HG02943 (cell line): ENCODE results near the gene FAT2.

Experiments used
- ATAC-seq: cut with Tn5 transposase; IDR thresholded peaks from one replicate; pipeline ENCODE4 v1.9.1; 2021; ENCODE audit warnings: mild to moderate bottlenecking, low read depth, moderate library complexity; ENCODE audit not compliant: unreplicated experiment

Gene FAT2, protein sequence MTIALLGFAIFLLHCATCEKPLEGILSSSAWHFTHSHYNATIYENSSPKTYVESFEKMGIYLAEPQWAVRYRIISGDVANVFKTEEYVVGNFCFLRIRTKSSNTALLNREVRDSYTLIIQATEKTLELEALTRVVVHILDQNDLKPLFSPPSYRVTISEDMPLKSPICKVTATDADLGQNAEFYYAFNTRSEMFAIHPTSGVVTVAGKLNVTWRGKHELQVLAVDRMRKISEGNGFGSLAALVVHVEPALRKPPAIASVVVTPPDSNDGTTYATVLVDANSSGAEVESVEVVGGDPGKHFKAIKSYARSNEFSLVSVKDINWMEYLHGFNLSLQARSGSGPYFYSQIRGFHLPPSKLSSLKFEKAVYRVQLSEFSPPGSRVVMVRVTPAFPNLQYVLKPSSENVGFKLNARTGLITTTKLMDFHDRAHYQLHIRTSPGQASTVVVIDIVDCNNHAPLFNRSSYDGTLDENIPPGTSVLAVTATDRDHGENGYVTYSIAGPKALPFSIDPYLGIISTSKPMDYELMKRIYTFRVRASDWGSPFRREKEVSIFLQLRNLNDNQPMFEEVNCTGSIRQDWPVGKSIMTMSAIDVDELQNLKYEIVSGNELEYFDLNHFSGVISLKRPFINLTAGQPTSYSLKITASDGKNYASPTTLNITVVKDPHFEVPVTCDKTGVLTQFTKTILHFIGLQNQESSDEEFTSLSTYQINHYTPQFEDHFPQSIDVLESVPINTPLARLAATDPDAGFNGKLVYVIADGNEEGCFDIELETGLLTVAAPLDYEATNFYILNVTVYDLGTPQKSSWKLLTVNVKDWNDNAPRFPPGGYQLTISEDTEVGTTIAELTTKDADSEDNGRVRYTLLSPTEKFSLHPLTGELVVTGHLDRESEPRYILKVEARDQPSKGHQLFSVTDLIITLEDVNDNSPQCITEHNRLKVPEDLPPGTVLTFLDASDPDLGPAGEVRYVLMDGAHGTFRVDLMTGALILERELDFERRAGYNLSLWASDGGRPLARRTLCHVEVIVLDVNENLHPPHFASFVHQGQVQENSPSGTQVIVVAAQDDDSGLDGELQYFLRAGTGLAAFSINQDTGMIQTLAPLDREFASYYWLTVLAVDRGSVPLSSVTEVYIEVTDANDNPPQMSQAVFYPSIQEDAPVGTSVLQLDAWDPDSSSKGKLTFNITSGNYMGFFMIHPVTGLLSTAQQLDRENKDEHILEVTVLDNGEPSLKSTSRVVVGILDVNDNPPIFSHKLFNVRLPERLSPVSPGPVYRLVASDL (N-terminal part only)

DNA sequence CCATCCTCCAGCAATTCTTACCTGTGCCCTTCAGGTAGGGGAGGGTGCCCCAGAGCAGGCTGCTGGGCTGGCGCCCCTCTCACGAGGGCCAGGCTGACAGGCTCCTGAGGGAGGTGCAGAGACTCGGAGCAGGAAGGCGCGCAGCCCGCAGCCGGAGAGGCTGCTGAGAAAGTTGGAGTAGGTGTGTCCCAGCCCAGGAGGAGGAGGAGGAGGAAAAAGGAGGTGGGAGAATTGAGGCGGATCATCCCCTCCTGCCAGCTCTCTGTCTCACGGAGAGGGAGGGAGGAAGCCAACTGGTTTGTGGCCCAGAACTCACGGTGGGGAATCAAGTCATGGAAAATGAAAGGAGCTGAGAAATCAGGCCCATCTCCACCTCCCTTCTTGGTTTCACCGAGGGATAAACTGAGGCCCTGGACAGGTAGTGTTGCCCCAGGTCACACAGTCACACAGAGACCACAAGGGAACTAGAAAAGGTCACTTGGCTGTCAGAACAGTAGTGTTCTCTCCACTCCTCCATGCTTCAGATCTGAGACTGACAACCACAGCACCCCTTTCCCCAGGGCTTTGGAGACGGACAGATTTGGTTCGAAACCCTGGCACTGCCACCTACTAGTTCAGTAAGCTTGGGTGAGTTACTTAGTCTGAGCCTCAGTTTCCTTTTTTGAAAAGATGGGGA, at the start of gene FAT2:
Gene FAT2 (minus strand): TSS at position 188 of the 676 bp plus-strand sequence. CDS start 22,400 bp downstream, outside the sequence.
- ATAC-seq = no peak

DNA sequence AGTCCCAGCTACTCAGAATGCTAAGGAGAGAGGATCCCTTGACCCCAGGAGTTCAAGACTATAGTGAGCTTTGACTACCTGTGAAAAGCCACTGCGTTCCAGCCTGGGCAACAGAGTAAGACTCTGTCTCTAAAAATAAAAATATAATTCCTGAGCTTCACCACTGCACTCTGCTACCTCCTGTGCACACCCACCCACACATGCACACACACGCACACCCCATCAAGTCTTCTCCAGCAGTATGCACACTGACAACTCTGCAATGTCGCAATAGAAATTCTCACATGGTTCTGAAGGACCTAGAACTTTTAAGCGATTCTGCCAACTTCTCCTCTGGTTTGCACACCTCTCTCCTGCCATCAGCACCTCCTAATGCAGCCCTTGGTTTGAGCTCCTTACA, 47.5 kb upstream of the FAT2 start:
- no peak for ATAC-seq

DNA sequence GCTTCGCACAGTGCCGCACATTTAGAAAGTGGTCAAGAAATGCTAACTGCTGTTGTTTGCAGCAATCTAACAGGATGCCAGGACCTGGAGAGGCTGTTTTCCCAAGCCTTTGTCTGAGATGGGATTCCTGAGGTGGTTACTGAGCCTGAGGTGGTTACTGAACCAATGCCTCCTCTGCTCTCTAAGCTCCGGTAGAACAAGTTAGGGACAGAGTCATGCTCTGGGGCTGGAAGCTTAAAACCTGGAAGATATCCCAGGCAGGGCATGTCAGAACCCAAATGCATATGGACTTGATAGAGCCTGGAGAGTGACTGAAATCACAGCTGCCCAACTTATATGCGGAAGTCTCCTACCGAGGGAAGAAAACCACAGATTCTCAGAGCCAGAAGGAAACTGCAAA, 46.5 kb upstream of the FAT2 start:
- ATAC-seq = no peak

DNA sequence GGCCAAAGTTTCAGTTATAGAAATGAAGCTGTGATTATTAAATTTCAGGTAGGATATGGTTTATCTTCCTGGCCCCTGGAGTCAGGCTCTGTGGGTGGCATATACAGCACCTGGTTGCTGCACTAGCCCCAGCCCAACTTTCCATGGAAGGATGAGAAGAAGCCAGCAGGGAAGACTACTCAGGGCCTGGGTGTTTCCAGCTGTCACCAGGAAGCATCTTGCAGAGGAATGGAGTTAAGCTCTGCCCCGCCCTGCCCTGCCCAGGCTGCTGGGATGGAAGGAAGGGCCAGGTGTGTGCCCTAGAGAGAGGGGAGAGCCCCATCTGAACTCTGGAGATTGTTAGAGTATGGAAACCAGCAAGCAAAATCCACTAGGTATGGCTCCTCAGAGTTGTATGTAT, 42.8 kb upstream of the FAT2 start:
- ATAC-seq = no peak

DNA sequence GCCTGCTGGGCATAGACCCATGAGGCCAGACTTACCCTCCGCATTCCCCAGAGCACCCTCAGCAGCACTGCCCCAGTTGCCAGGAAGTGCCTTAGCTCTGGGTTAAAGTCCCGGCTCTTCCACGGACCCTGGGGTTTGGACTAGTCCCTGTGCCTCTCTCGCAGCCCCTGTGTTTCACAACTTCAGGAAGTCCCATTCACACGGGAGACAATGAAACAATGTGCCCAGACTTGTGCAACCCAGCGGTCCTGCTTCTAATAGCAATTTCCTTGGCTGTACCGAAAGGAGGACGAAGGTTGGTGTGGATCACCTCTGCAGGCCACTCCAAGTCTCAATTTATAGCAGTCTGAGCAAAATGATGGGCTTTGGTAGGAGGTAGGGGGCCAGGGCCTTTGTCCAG, 41.8 kb upstream of the FAT2 start:
- ATAC-seq = no peak

DNA sequence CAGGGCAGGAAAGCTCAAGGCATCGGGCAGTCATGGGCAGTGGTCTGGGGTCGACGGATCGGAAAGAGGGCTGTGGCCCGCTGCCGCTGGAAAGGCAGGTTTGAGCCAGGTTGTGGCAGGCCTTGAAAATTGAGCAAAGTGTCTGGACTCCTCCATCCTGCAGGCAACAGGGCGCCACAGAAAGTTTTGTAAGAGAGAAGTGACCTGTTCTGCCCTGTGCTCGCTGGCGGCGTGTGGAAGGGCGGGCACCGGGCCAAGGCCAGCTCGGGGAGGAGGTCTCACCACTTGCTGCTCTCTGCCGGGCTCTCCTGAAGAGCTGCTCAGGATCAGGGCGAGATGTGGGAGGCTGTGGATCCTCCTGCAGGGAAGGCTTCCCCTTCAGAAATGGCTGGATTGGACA, 41.4 kb upstream of the FAT2 start:
- ATAC-seq = no peak

DNA sequence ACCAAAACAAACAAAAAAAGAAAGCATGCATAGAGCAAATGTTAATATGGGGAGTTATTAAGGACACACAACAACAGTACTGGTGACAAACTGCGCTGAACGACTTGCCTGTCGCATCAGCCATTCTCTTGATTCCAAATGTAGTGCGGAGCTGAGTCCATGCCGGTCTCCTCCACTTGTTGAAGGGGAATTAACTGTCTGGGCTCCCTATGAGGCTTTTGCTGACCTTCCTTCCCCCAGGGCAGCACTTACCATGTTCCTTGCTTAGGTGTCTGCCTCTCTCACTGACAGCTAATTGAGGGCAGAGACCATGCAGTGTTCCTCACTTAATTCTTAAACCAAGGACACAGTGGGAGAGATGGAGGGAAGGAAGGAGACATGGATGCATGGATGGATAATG, 40.8 kb upstream of the FAT2 start:
- no peak for ATAC-seq

DNA sequence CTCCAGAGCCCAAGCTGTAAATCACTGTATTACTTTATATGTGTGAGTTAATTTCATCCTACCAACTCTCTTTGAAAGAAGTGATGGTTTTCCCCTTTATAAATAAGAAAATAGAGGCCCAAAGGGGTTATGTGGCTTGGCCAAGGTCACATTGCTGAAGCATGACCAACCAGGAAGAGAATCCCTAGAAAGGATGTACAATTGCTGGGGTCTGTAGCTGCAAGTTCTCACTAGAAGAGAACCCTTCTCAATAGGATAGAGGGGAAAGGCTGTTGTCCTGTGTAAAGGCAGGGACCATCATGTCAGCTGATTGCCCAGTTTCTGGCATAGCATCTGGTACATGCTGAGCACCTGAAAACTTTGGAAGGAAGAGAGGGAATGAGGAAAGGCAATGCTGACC, 39.0 kb upstream of the FAT2 start:
- no peak for ATAC-seq

DNA sequence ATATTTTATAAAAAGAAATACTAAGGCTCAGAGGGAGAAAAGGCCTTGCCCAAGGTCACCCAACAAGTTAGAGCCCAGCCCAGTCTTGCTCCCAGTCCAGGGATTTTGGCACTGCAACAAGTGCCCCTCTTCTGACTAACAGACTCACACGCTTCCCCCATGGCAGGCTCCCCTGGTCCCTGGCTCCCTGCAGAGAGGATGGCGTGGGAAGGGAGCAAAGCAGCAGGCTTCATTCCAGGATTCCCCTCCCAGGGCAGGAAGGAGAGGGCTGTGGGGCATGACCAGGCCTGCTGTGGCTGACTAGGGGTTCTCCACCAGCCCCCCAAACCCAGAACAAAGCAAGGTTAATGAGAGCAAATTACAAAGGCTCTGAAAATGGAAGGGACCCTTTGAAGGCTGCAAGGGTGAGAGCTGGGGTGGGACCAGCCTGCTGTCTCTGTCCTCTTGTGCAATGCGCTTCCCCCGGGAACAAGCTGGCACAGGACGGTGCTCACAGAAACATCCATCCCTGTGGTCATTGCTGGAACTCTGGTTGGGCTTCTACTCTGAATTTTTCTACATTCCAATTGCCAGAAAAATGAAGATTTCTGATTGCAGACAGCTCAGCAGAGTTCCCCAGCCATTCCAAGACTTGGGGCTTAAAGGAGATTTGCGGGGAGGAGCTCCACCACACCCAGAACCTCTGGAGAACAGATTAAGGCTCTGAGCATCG, 37.1 kb upstream of the FAT2 start:
- ATAC-seq = no peak

DNA sequence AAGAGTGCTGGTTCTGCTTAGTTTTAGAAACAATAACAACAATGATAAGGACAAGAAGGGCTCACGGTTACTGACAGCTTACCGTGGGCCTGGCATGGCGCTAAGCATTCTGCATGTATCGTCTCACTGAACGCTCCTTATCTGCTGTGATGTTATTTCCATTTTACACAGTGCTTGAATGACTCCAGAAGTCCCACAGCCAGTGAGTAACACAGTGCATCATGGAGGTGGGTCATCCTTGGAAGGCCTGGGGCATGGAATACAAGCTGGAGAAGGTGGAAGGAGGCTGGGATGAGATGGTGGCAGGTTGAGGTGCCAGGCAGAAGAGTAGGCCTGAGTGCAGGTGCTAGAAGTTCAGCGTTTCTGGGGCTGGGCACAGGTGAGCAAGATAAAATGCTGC, 36.5 kb upstream of the FAT2 start:
- ATAC-seq = no peak

DNA sequence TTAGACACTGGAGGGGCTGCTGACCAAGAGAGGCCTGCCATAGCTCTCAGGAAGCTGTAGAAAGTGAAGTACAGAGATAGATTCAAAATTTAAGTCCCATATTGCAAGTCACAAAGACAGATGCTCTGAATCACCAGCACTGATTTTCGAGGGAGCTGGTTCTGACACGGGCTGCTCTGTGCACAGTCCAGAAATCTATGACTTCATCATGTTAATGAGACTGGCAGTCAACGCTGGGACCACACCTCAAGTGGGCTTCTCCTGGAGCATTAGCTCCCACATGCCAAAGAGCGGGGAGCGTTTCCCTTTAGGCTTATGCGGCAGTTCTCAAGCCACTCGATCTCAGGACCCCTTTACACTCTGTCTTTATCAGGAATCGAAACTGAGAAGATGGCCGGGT, 34.2 kb upstream of the FAT2 start:
- no peak for ATAC-seq

DNA sequence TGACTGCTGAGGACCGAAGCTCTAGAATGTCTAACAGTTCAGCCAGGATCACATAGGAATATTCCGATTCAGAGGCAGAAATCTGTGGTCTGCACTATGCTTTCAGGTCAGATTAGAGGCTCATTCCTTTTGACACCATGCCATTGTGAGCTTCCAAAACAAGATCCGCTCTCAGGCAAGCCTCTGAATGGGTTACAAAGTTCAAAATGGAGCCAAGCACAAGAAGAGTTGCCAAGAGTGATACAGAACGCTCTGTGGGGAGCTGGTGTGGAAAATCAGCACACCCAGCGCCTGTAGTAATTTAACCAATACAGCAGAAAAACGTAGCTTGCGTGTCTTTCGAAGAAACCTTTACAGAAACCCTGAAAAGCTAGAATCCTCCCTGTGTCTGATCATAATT, 33.3 kb upstream of the FAT2 start:
- ATAC-seq = no peak

DNA sequence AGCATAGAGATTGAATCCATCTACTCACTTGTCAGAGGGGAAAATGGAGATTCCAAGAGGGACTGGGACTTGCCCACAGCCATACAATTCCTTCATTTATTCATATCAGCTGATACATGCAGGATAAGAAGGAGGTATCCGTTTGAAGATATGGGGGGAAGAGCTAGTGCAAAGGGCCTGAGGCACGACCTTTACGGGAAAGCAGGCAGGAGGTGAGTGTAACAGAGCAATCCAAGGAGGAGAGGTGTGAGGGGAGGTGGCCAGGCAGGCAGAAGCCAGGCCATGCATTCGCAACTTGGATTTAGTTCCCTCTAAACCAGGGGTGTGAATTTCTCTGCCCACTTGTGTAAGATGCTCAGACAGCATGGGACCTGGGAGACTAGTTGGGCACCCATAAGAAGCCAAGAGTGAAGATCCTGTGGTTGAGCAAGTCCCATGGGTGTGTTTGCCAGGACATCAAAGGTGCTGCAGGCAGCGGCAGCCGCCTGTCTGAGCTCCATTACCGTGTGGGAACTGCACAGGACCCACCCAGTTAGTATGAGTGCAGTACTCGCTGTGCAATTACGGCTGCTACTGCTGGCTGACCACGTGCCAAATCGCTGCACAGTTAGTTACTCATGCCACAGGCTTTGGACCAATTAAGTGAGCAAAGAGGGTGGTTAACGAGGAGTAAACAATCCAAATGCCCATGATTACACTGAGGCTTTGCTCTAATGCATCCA, 31.4 kb upstream of the FAT2 start:
- ATAC-seq = no peak

DNA sequence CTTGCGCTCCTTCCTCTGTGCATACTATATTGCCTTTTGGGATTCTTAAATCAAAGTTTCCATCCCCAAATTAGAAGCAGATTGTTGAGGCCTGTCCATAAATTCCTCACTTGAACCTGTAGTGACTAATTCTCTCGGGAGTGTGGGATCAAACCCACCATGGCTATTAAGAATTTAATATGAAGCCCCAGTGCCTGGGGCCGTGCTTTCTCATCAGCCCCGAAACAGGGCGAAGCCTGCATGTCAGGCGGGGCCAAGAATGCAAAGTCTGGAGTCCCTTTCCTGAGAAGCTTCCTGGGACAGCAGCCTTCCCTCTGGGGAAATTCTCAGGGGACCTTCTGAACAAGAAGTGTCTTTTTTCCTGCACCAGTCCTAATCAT, 29.3 kb upstream of the FAT2 start:
- ATAC-seq = no peak

DNA sequence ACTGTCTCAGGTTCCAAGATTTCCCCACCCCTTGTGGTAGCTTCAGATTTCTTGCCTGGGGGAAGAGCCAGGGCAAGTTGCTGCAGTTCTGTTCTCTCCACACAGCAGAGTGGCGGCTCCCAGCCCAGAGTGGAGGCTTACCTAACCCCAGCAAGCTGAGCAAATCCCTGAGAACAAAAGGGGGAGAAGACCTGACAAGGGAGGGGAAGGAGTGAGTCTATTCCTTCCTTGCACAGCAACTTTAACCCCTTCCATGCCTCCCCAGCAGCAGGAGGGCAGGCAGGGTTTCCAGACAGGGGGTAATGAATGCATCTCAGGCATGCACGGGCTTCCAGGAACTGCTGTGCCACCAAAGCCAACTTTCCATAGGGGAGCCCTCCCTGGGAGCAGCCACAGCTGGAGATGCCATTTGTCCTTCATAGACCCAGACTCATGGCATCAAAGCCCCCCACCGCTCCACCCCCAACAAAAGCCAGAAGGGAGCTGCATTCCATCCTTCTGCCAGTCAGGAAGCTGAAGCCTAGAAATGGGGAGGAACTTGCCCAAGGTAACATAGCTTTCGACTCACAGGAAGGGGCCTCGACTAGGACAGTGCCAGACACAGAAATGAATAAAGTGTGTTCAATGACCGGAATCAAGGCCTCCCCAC, 28.8 kb upstream of the FAT2 start:
- ATAC-seq = no peak

DNA sequence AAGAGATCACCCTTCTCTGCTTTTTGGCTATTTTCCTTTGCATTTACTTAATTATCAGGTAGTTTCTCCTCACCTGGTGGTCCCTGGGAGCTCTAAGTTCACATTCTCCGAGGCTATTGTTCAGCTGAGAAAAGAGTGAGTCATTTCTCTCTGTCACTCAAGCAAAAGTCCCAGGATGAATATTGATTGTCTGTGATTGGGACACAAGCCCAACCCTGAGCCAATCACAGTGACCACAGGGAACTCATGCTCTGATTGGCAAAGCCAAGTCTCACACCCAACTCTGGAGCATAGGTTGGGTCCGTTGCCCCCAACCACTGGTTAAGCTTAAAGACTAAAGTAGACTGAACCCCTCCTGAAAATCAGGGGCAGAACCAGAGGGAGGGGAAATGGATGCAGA, 27.8 kb upstream of the FAT2 start:
- no peak for ATAC-seq

DNA sequence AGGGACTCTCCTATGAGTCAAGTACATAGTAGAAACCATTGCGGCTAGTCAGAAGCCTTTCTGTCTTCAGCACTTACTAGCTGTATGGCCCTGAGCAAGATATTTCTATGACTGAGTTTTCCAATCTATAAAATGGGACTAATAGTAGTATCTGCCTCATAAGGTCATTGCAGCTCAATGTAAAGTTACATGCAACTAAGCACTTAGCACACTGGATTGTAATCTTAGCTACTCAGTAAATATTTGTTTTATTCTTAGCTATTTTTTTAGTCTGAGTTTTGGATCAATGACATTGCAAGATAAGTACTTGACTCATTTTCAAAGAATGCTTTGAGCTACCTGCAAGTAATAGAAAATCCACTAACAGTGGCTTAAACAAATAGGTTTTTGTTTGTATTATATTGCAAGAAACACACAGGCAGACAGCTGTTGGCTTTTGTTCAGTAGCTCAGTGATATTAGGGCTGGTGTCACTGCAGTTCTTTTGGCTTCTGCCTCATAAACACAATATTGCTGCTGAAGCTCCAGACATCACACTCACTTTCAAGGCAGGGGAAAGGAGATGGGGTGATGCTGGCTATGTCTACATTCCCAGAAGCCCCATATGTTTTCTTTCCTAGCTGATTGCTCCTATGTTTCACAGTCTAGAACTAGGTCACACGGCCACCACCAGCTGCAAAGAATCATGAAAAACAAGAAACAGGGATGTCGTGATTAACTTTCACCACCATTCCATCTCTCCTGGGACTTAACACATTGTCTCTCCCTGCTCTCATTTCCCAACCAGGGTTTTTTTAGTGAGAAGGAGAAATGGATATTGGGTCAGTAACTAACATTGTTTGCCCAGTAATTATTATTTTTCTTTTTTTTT, 26.9 kb upstream of the FAT2 start:
- no peak for ATAC-seq

DNA sequence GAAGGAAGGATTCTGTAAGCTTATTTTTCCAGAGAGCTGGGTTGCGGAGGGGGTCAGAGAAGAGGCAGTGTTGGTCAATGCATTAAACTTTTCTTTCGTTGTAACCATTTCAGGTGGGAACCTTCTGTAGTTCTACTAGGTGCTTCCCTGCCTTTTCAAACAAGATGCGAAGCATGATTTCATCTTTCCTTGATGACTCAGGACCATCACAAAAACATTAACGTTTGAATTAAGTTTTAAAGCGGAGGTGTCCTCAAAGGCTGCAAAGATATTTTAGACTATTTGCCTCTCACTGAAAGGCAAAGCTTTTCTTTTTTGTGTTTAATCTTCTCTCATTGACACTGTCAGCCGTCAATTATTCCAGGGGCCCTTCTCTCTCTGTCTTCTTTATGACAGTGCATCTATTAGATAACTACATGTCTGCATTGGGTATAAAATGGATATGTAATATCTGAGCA, 26.3 kb upstream of the FAT2 start:
- no peak for ATAC-seq
